Stomach (tissue), 9 donors: Measurements from ENCODE around the gene DNAJC1. TPM values are rescaled to one million over a fixed set of nuclear protein-coding genes. Genes with fewer than 3 reads are reported as not detected.
"Not testable (repeated sequence)": the region's sequence is repeated elsewhere in the genome, so short reads cannot be mapped to it uniquely, and the experiment has no call there.

Experiments used
- DNase-seq, 2 donors: peaks; one replicate each; pipeline versions ENCODE4 v3.0.0 to v3.0.0-alpha.2; 2013 to 2019
- H3K27ac ChIP-seq, 5 donors: fragments of 200-600 bp in 4 of 5; sonication (generic) in 4 of 5; one replicate each; pipeline ENCODE4 v1.5.1; 2013 to 2019; ENCODE audit warnings: mild to moderate bottlenecking in 1 of 5, moderate library complexity in 1 of 5
- H3K27me3 ChIP-seq, 3 donors: fragments of 200-600 bp; sonication (generic); one replicate each; pipeline ENCODE4 v1.5.1; 2017 to 2019; ENCODE audit warnings: mixed run types in 1 of 3
- H3K36me3 ChIP-seq, 4 donors: fragments of 200-600 bp; sonication (generic); 1 replicate in 3 of 4; 2 replicates in 1 of 4; pipeline ENCODE4 v1.5.1; 2016 to 2019
- H3K4me1 ChIP-seq, 4 donors: fragments of 200-600 bp; sonication (generic); one replicate each; pipeline ENCODE4 v1.5.1; 2016 to 2019
- H3K4me3 ChIP-seq, 4 donors: fragments of 200-600 bp; sonication (generic) in 3 of 4; one replicate each; pipeline ENCODE4 v1.5.1; 2016 to 2019; ENCODE audit warnings: mild to moderate bottlenecking in 1 of 4
- H3K9me3 ChIP-seq, 4 donors: fragments of 200-600 bp; sonication (generic); one replicate each; pipeline ENCODE4 v1.5.1; 2016 to 2019
- EP300 ChIP-seq: sonication (generic); formaldehyde crosslinking; IDR thresholded peaks from one replicate; pipeline ENCODE4 v1.6.1; 2017; ENCODE audit warnings: antibody characterized with exemption
- POLR2A ChIP-seq, 4 donors: fragments of 450-650 bp; IDR thresholded peaks; one replicate each; pipeline ENCODE4 v1.6.1; 2016; ENCODE audit warnings: antibody characterized with exemption in 4 of 4, control low read depth in 2 of 4, mild to moderate bottlenecking in 1 of 4, moderate library complexity in 1 of 4
- POLR2AphosphoS5 ChIP-seq, 3 donors: sonication (generic); formaldehyde crosslinking; IDR thresholded peaks; one replicate each; pipeline ENCODE4 v1.6.1; 2016; ENCODE audit warnings: antibody characterized with exemption in 3 of 3
- WGBS, 5 donors: extraction: QIAGEN DNeasy Blood & Tissue Kit in 3 of 5; methylation state at CpG; one replicate each; pipeline versions ENCODE4 v1.1.5 to v1.1.7; 2013 to 2018; 5-methylcytosine and 5-hydroxymethylcytosine counted together
- intact Hi-C: fragments of 100-400 bp; cut with DNase I; formaldehyde crosslinking; loops from one replicate; pipeline ENCODE4 v1.15.1; 2023; ENCODE audit warnings: low total_unique reads
- polyA plus RNA-seq, 3 donors: library from polyadenylated mRNA; stranded (reverse); fragments of 200-250 nt; gene quantifications; one replicate each; pipeline ENCODE4 v1.2.3, GENCODE V29; 2013
- total RNA-seq, 5 donors: library from RNA; depleted of rRNA; stranded (reverse); fragments of >200 nt; gene quantifications; one replicate each; pipeline versions ENCODE4 v1.1.0 to v1.2.3, GENCODE V29; 2014 to 2016
- TF ChIP-seq, protein P1 (sequence below), 7 experiments: fragments of 450-650 bp in 4 of 7; fragments of 200-600 bp in 3 of 7; sonication (generic) in 3 of 7; IDR thresholded peaks; one replicate each; pipeline ENCODE4 v1.5.1; 2016 to 2019; ENCODE audit warnings: antibody characterized with exemption in 7 of 7, control low read depth in 2 of 7, mild to moderate bottlenecking in 1 of 7
- donor health status: healthy with polysubstance abuse.
- donor health status: Bipolar disorder and iron deficiency.
- donor health status: healthy.

Gene DNAJC1
- total and polyA plus RNA-seq, 8 donors: 16.3 to 344 (median 29.9) TPM

DNA sequence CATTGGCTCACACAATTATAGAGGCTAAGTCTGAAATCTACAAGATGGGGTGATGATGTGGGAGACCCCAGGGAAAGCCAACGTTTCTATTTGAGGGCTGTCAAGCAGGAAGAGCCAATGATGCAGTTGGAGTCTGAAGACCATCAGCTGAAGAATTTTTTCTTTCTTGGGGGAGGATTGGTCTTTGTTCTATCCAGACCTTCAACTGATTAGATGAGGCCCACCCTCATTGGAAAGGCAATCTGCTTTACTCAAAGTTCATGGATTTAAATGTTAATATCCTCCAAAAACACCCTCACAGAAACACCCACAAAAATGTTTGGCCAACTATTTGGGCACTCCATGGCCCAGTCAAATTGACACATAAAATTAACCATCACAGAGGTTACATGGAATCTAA, 44.3 kb upstream of the DNAJC1 start:
- no peaks in the 10 kb centered on the region for H3K9me3 ChIP-seq
- TF ChIP-seq, protein P1, sequence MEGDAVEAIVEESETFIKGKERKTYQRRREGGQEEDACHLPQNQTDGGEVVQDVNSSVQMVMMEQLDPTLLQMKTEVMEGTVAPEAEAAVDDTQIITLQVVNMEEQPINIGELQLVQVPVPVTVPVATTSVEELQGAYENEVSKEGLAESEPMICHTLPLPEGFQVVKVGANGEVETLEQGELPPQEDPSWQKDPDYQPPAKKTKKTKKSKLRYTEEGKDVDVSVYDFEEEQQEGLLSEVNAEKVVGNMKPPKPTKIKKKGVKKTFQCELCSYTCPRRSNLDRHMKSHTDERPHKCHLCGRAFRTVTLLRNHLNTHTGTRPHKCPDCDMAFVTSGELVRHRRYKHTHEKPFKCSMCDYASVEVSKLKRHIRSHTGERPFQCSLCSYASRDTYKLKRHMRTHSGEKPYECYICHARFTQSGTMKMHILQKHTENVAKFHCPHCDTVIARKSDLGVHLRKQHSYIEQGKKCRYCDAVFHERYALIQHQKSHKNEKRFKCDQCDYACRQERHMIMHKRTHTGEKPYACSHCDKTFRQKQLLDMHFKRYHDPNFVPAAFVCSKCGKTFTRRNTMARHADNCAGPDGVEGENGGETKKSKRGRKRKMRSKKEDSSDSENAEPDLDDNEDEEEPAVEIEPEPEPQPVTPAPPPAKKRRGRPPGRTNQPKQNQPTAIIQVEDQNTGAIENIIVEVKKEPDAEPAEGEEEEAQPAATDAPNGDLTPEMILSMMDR (IDR thresholded peaks at IDR 0.05): no peak
- TF ChIP-seq EP300: no peak
- TF ChIP-seq POLR2A (IDR thresholded peaks at IDR 0.05): no peak
- TF ChIP-seq POLR2AphosphoS5 (IDR thresholded peaks at IDR 0.05): no peak
- DNase-seq: no peak
- WGBS, 5 donors: 88 to 100% (median 95%) methylated on average over 1 of the region's 1 CpG
- no peak overlapping the region for H3K27ac ChIP-seq
- intact Hi-C loops: no loop called here
- no peaks in the 10 kb centered on the region for H3K27me3 ChIP-seq
- no peak overlapping the region for H3K4me3 ChIP-seq
- H3K36me3 ChIP-seq: no peaks in the 10 kb centered on the region
- H3K4me1 ChIP-seq: no peaks in the 10 kb centered on the region

DNA sequence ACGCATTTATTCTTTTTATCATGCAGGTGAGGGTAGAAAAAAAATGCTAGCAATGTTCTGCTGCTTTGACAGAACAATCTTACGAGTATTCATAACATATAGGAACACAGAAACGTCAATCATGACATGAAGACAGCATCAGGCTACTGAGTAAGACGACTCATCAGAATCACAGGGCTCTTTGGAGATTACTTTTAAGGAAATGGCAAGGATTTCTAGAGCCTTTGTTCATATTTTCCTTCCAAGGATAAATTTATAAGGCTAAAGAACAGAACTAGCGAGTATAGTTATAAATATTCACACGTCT, 39.8 kb upstream of the DNAJC1 start:
- H3K27me3 ChIP-seq: peaks cover 0 to 3% (median 0%) of the 10 kb centered on the region in 3 donors
- TF ChIP-seq, protein P1 (IDR thresholded peaks at IDR 0.05): no peak
- TF ChIP-seq POLR2A (IDR thresholded peaks at IDR 0.05) (no peak), EP300 (no peak), POLR2AphosphoS5 (IDR thresholded peaks at IDR 0.05) (no peak)
- DNase-seq: no peak
- no peak overlapping the region for H3K4me3 ChIP-seq
- 53 to 64% (median 58%) methylated on average over 6 of the region's 6 CpGs for WGBS, 5 donors
- no peaks in the 10 kb centered on the region for H3K4me1 ChIP-seq
- intact Hi-C loops: no loop called here
- no peaks in the 10 kb centered on the region for H3K36me3 ChIP-seq
- no peaks in the 10 kb centered on the region for H3K9me3 ChIP-seq
- no peak overlapping the region for H3K27ac ChIP-seq

DNA sequence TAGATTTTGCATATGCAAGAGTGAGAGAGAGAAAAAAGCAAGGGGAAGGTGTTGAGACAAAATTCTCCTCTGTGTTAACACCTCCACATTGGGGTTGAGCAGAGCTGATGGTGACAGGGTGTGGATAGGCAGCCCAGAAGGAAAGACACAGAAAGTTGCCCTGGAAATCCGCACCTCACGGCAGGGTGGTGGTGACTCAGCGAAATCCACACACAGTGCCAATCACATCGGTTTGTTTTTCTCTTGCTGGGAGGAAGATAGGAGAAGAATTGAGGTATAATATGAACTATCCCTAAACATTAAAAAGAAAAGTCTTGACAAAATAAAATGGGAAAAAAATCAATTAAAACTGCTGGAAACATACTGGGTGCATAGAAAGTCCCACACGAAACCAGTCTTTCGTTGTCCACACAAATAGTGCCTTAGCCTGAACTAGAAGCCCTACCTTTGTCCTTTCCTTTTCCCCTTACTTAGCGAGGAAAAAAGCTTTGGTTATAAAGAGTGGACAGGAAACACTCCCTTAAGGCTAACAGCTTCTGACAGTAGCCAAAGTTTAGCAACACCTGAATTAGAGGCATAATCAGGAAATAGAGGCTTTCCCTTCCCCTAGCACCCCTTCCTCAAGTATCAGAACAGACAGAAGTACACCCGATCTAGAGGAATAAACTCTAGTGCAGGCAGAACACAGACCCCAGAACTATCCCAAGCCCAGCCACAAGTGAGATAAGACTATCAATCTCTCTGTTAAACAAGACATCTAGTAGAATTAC, 39.2 kb upstream of the DNAJC1 start:
- peak in 1 of 2 donors; percentile 29 for DNase-seq
- Histone ChIP-seq H3K9me3 (no peaks in the 10 kb centered on the region), H3K27me3 (peaks cover 0 to 3% (median 0%) of the 10 kb centered on the region in 3 donors), H3K36me3 (no peaks in the 10 kb centered on the region), H3K4me3 (no peak overlapping the region), H3K27ac (no peak overlapping the region), H3K4me1 (no peaks in the 10 kb centered on the region)
- 25 to 45% (median 36%) methylated on average over 8 of the region's 8 CpGs for WGBS, 5 donors
- TF ChIP-seq POLR2AphosphoS5 (IDR thresholded peaks at IDR 0.05) (no peak), EP300 (no peak), POLR2A (IDR thresholded peaks at IDR 0.05) (no peak)
- TF ChIP-seq, protein P1 (IDR thresholded peaks at IDR 0.05): no peak
- intact Hi-C loops: no loop called here

DNA sequence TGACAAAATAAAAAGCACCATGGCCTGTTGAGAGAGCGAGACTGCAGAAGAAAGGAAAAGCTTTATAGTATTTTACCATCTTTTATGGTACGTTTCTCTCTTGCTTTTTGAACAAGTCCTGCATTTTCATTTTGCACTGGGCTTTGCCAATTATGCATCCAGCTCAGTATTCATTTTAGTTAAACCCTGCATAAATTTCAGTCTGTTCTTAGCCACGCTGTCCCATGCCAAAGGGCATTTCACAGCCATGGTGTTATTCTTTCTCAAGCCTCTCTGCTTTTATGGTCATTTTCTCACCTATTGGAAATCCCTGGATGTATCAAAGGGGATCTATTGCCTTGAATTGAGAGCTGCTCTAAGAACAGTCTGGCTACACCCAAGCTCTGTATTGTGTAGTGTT, 30.8 kb upstream of the DNAJC1 start:
- Histone ChIP-seq H3K27ac (no peak overlapping the region), H3K4me3 (no peak overlapping the region), H3K4me1 (peaks cover 0 to 7% (median 0%) of the 10 kb centered on the region in 4 donors), H3K27me3 (peaks cover 0 to 3% (median 0%) of the 10 kb centered on the region in 3 donors), H3K36me3 (no peaks in the 10 kb centered on the region), H3K9me3 (peaks cover 0 to 15% (median 5%) of the 10 kb centered on the region in 4 donors)
- DNase-seq: no peak
- TF ChIP-seq POLR2AphosphoS5 (IDR thresholded peaks at IDR 0.05) (no peak), EP300 (no peak), POLR2A (IDR thresholded peaks at IDR 0.05) (no peak)
- TF ChIP-seq, protein P1 (IDR thresholded peaks at IDR 0.05): no peak
- 85 to 94% (median 87%) methylated on average over 3 of the region's 3 CpGs for WGBS, 5 donors
- intact Hi-C loops: no loop called here

DNA sequence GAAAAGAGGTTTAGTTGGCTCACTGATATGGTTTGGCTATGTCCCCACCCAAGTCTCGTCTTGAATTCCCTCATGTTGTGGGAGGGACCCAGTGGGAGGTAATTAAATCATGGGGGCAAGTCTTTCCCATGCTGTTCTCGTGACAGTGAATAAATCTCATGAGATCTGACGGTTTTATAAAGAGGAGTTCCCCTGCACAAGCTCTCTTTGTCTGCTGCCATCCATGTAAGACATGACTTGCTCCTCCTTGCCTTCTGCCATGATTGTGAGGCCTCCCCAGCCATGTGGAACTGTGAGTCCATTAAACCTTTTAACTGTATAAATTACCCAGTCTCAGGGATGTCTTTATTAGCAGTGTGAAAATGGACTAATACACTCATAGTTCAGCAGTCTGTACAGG, 28.7 kb upstream of the DNAJC1 start:
- H3K4me1 ChIP-seq, H3K27ac ChIP-seq, H3K27me3 ChIP-seq, DNase-seq, H3K36me3 ChIP-seq, intact Hi-C loops, H3K4me3 ChIP-seq: not testable (repeated sequence)
- 81 to 93% (median 88%) methylated on average over 3 of the region's 3 CpGs for WGBS, 5 donors
- peaks cover 0 to 15% (median 5%) of the 10 kb centered on the region in 4 donors for H3K9me3 ChIP-seq
